CD4-positive, CD25-positive, alpha-beta regulatory T cell (primary cell): ENCODE measurements around the gene ULK4. TPM values are rescaled to one million over a fixed set of nuclear protein-coding genes. Genes with fewer than 3 reads are reported as not detected.
"Not testable (repeated sequence)": the region's sequence is repeated elsewhere in the genome, so short reads cannot be mapped to it uniquely, and the experiment has no call there.

Experiments
- ATAC-seq, 2 donors: fragments of 150-1000 bp; cut with Tn5 transposase; one replicate each; pipeline ENCODE4 v1.10.0; 2021; ENCODE audit warnings: low read depth in 2 of 2, moderate number of reproducible peaks in 2 of 2, moderate library complexity in 1 of 2
- DNase-seq, 3 donors: peaks; one replicate each; pipeline versions ENCODE4 v3.0.0 to v3.0.0-alpha.2; 2012 to 2022; ENCODE audit warnings: mixed read lengths in 1 of 3
- H3K27ac ChIP-seq: one replicate; pipeline ENCODE4 v1.7.0; 2013; ENCODE audit warnings: mild to moderate bottlenecking, low read length; ENCODE audit not compliant: insufficient read depth, poor library complexity, severe bottlenecking
- H3K27me3 ChIP-seq: one replicate; pipeline ENCODE4 v1.7.0; 2013; ENCODE audit warnings: low read length; ENCODE audit not compliant: control insufficient read depth, insufficient read depth
- H3K36me3 ChIP-seq: one replicate; pipeline ENCODE4 v1.7.0; 2013; ENCODE audit warnings: mild to moderate bottlenecking, low read length, moderate library complexity; ENCODE audit not compliant: control insufficient read depth, insufficient read depth
- H3K4me1 ChIP-seq: 2 replicates; pipeline ENCODE4 v1.7.0; 2013; ENCODE audit warnings: mild to moderate bottlenecking, low read length; ENCODE audit not compliant: insufficient read depth, control insufficient read depth, poor library complexity, severe bottlenecking
- H3K4me3 ChIP-seq: one replicate; pipeline ENCODE4 v1.7.0; 2013; ENCODE audit warnings: low read depth, mild to moderate bottlenecking, low read length, moderate library complexity
- H3K9me3 ChIP-seq, 2 experiments: 1 replicate in 1 of 2; 2 replicates in 1 of 2; pipeline ENCODE4 v1.7.0; 2013; ENCODE audit warnings: low read length in 2 of 2, mild to moderate bottlenecking in 1 of 2, moderate library complexity in 1 of 2; ENCODE audit not compliant: control insufficient read depth in 2 of 2
- H3K27ac Mint-ChIP-seq, 3 donors: one replicate each; pipeline ENCODE4 v1.8.0; 2020 to 2022; ENCODE audit warnings: mild to moderate bottlenecking in 3 of 3, mixed read lengths in 3 of 3, moderate library complexity in 2 of 3
- H3K27me3 Mint-ChIP-seq: one replicate; pipeline ENCODE4 v1.8.0; 2022; ENCODE audit warnings: mild to moderate bottlenecking, mixed read lengths
- H3K36me3 Mint-ChIP-seq: one replicate; pipeline ENCODE4 v1.8.0; 2020; ENCODE audit warnings: mixed read lengths
- H3K4me1 Mint-ChIP-seq, 4 donors: one replicate each; pipeline ENCODE4 v1.8.0; 2020 to 2022; ENCODE audit warnings: mixed read lengths in 4 of 4, mild to moderate bottlenecking in 1 of 4
- H3K4me3 Mint-ChIP-seq, 4 donors: one replicate each; pipeline ENCODE4 v1.8.0; 2020 to 2022; ENCODE audit warnings: mild to moderate bottlenecking in 4 of 4, mixed read lengths in 4 of 4, moderate library complexity in 3 of 4
- H3K9me3 Mint-ChIP-seq, 7 donors: one replicate each; pipeline ENCODE4 v1.8.0; 2020 to 2022; ENCODE audit warnings: mixed read lengths in 7 of 7, mild to moderate bottlenecking in 3 of 7, moderate library complexity in 2 of 7
- polyA plus RNA-seq, 4 donors: library from polyadenylated mRNA; unstranded; fragments of 300-500 nt; fragmentation: Illumina TruSeq; gene quantifications; one replicate each; pipeline ENCODE4 v1.2.3, GENCODE V29; 2021
- total RNA-seq: library from RNA; stranded (reverse); gene quantifications from one replicate; pipeline ENCODE4 v1.2.3, GENCODE V29; 2022

Gene ULK4
- total and polyA plus RNA-seq, 5 donors from 2014 or later: 9.3 to 27.2 (median 11.1) TPM

DNA sequence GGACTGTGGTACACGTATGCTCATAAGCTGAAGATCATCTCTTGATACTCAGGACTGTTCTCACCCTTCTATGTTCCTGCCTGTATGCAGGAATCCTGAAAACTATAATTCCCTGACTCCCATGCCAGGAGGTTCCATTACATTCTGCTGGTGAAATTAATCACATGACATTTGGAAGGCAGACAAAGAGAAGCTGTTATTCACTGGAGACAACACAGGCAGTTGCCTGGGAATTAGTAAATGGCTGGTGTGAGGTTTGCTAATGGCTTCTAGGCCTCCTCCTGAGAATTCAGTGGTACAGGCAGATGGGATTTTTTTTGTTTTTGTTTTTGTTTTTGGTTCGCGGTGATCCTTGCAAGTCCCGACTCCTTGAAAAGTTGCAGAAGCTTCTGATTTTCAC lies 671.2 kb downstream of the ULK4 start:
- Histone ChIP-seq H3K27ac (no peak overlapping the region), H3K4me1 (no peaks in the 10 kb centered on the region), H3K36me3 (no peaks in the 10 kb centered on the region), H3K9me3 (no peaks in the 10 kb centered on the region), H3K27me3 (no peaks in the 10 kb centered on the region), H3K4me3 (no peak overlapping the region)
- Mint-ChIP-seq H3K4me3 (no peak overlapping the region), H3K36me3 (peaks cover 8% of the 10 kb centered on the region), H3K27me3 (no peaks in the 10 kb centered on the region), H3K4me1 (peaks cover 0 to 5% (median 1%) of the 10 kb centered on the region in 4 donors), H3K27ac (no peak overlapping the region), H3K9me3 (peaks cover 0 to 2% (median 0%) of the 10 kb centered on the region in 7 donors)
- DNase-seq (no peak), ATAC-seq (no peak)

DNA sequence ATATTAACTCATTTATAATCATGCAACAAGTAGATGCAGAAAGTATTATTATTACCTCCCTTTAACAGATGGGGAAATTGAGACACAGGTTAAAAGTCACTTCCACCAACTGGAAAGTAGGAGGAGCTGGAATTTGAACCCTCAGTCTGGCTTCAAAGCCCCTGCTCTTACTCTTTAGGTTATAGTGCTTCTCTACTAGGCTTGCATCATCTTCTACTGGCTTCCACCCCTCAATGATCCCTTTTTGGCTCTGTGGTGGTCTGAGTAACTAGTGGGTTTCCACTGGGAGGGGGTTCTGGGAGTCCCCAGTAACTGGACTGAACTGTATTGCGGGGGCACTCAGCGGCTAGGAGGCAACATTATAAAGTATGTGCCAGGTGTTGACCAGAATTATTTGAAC lies 671.6 kb downstream of the ULK4 start:
- no peaks in the 10 kb centered on the region for H3K36me3 ChIP-seq
- H3K27ac Mint-ChIP-seq: no peak overlapping the region

DNA sequence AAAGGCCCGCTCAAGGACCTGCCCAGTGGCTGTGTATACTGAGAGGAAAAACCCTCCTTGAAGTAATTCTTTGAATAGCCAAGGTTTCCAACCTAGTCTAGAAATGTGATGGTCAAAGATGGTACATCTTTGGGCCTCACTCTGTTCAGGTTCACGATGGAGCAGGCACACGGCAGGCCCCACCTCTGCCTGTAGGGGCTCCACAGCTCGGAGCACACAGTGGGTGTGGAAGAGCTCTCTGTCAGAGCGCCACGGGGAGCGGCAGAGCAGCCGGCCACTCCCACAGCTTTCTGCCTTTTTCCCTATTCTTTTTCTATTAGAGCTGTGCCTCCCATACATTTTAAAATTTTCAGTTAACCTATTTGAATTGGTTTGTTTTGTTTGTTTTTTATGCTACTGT lies 673.1 kb downstream of the ULK4 start:
- no peak overlapping the region for H3K4me3 Mint-ChIP-seq
- Histone ChIP-seq H3K4me3 (no peak overlapping the region), H3K9me3 (no peaks in the 10 kb centered on the region), H3K27me3 (no peaks in the 10 kb centered on the region), H3K27ac (no peak overlapping the region), H3K4me1 (no peaks in the 10 kb centered on the region), H3K36me3 (no peaks in the 10 kb centered on the region)
- H3K36me3 Mint-ChIP-seq: peaks cover 7% of the 10 kb centered on the region
- H3K27ac Mint-ChIP-seq: no peak overlapping the region
- peaks cover 0 to 10% (median 2%) of the 10 kb centered on the region in 7 donors for H3K9me3 Mint-ChIP-seq
- no peak for DNase-seq
- H3K4me1 Mint-ChIP-seq: peaks cover 0 to 5% (median 1%) of the 10 kb centered on the region in 4 donors
- H3K27me3 Mint-ChIP-seq: no peaks in the 10 kb centered on the region
- no peak for ATAC-seq

More for the DNA sequence above, 671.6 kb downstream of the ULK4 start:
- DNase-seq (no peak), ATAC-seq (no peak)
- Histone ChIP-seq H3K4me1 (no peaks in the 10 kb centered on the region), H3K27me3 (no peaks in the 10 kb centered on the region), H3K4me3 (no peak overlapping the region), H3K27ac (no peak overlapping the region), H3K9me3 (no peaks in the 10 kb centered on the region)
- Mint-ChIP-seq H3K36me3 (peaks cover 8% of the 10 kb centered on the region), H3K4me1 (peaks cover 0 to 5% (median 1%) of the 10 kb centered on the region in 4 donors), H3K4me3 (no peak overlapping the region), H3K9me3 (peaks cover 0 to 5% (median 1%) of the 10 kb centered on the region in 7 donors), H3K27me3 (no peaks in the 10 kb centered on the region)

DNA sequence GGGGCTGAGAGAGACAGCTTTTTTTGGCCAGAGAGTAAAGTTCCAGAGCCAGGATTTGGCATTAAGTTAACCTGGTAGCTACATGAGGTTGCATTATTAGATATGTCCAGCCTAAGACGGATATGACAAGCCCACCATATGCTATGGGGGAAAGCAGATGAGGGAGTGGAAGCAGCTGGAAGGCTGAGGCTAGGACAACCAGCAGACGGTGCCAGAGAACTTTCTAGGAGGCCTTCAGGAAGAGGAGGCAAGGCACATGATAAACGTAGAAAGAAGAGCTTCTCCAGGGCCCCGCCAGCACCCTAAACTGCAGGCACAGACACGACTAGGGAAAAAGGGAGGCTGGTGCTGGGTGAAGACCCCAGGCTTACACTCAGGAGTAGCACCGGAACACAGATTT lies 675.6 kb downstream of the ULK4 start:
- Mint-ChIP-seq H3K36me3 (no peaks in the 10 kb centered on the region), H3K27me3 (no peaks in the 10 kb centered on the region), H3K9me3 (peaks cover 0 to 10% (median 4%) of the 10 kb centered on the region in 7 donors), H3K4me3 (no peak overlapping the region), H3K27ac (peak overlapping the region in 1 of 3 donors; percentile 12), H3K4me1 (peaks cover 0 to 5% (median 1%) of the 10 kb centered on the region in 4 donors)
- no peak for ATAC-seq
- no peak for DNase-seq
- no peak overlapping the region for H3K27ac ChIP-seq
- H3K9me3 ChIP-seq: no peaks in the 10 kb centered on the region
- no peaks in the 10 kb centered on the region for H3K4me1 ChIP-seq
- H3K4me3 ChIP-seq: no peak overlapping the region
- H3K27me3 ChIP-seq: no peaks in the 10 kb centered on the region
- no peaks in the 10 kb centered on the region for H3K36me3 ChIP-seq

DNA sequence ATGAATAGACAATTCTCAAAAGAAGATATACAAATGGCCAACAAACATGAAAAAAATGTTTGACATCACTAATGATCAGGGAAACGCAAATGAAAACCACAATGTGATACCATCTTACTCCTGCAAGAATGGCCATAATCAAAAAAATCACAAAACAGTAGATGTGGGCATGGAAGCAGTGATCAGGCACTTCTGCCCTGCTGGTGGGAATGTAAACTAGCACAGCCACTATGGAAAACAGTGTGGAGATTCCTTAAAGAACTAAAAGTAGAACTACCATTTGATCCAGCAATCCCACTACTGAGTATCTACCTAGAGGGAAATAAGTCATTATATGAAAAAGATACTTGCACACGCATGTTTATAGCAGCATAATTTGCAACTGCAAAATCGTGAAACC lies 677.0 kb downstream of the ULK4 start:
- H3K9me3 Mint-ChIP-seq: peaks cover 0 to 10% (median 3%) of the 10 kb centered on the region in 7 donors
- not testable (repeated sequence) for H3K27me3 ChIP-seq, H3K36me3 ChIP-seq, H3K36me3 Mint-ChIP-seq, H3K27me3 Mint-ChIP-seq, H3K4me1 ChIP-seq, H3K27ac ChIP-seq, H3K4me1 Mint-ChIP-seq, H3K4me3 ChIP-seq, H3K4me3 Mint-ChIP-seq, DNase-seq, ATAC-seq, H3K27ac Mint-ChIP-seq, H3K9me3 ChIP-seq

DNA sequence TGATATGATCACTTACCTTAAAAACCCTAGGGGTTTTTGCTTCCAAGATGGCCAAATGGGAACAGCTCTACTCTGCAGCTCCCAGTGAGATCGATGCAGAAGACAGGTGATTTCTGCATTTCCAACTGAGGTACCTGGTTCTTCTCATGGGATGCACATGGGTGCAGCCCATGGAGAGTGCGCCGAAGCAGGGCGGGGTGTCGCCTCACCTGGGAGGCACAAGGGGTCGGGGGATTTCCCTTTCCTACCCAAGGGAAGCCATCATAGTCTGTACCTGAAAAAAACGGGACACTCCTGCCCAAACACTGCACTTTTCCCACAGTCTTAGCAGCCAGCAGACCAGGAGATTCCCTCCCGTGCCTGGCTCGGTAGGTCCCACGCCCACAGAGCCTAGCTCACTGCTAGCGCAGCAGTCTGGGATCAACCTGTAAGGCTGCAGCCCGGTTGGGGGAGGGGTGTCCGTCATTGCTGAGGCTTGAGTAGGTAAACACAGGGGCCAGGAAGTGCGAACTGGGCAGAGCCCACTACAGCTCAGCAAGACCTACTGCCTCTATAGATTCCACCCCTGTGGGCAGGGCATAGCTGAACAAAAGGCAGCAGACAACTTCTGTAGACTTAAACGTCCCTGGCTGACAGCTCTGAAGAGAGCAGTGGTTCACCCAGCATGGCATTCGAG lies 684.0 kb downstream of the ULK4 start:
- Histone ChIP-seq H3K36me3 (no peaks in the 10 kb centered on the region), H3K4me1 (no peaks in the 10 kb centered on the region), H3K27ac (no peak overlapping the region), H3K27me3 (no peaks in the 10 kb centered on the region), H3K9me3 (peaks cover 0 to 9% of the 10 kb centered on the region in 2 experiments), H3K4me3 (no peak overlapping the region)
- peaks cover 0 to 7% (median 5%) of the 10 kb centered on the region in 7 donors for H3K9me3 Mint-ChIP-seq
- no peak for DNase-seq
- H3K4me1 Mint-ChIP-seq: peaks cover 0 to 5% (median 1%) of the 10 kb centered on the region in 4 donors
- no peak for ATAC-seq
- H3K27me3 Mint-ChIP-seq: no peaks in the 10 kb centered on the region
- no peaks in the 10 kb centered on the region for H3K36me3 Mint-ChIP-seq
- H3K4me3 Mint-ChIP-seq: no peak overlapping the region
- H3K27ac Mint-ChIP-seq: no peak overlapping the region

DNA sequence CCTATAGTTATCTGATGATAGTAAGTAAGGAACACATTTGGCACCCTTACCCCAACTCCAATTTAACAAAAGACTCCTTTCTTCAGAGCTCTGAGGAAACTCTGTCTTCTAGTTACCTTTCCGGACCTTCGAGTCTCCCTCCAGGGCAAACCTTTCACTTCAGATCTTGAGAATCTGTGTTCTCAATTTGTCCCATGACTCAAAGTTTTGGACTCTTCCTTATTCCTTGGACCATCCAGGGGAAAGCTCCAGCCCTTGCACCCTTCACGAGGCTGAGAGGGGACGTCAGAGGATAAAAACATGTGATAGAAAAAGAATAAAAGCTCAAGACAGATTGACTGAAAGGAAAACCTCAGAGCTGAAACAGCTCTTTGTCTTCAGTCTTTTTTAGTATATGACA lies 685.7 kb downstream of the ULK4 start:
- H3K27me3 Mint-ChIP-seq: no peaks in the 10 kb centered on the region
- H3K9me3 ChIP-seq: peaks cover 3 to 9% of the 10 kb centered on the region in 2 experiments
- H3K36me3 ChIP-seq: no peaks in the 10 kb centered on the region
- no peak for DNase-seq
- H3K4me1 ChIP-seq: no peaks in the 10 kb centered on the region
- peaks cover 0 to 14% (median 8%) of the 10 kb centered on the region in 7 donors for H3K9me3 Mint-ChIP-seq
- no peak overlapping the region for H3K27ac Mint-ChIP-seq
- no peak for ATAC-seq
- no peak overlapping the region for H3K27ac ChIP-seq
- no peaks in the 10 kb centered on the region for H3K36me3 Mint-ChIP-seq
- H3K27me3 ChIP-seq: no peaks in the 10 kb centered on the region
- no peak overlapping the region for H3K4me3 Mint-ChIP-seq
- H3K4me1 Mint-ChIP-seq: peaks cover 0 to 5% (median 1%) of the 10 kb centered on the region in 4 donors
- H3K4me3 ChIP-seq: no peak overlapping the region
